Neuron (in vitro differentiated cells): ENCODE data around the gene CCDC184.

Source experiments
- H2AFZ ChIP-seq: one replicate; pipeline ENCODE4 v1.6.1; 2013; ENCODE audit warnings: low read depth, mild to moderate bottlenecking, inconsistent platforms, low read length, moderate library complexity
- H3K27me3 ChIP-seq: one replicate; pipeline ENCODE4 v1.6.1; 2013; ENCODE audit warnings: low read length; ENCODE audit not compliant: insufficient read depth
- H3K36me3 ChIP-seq: one replicate; pipeline ENCODE4 v1.6.1; 2013; ENCODE audit warnings: low read length; ENCODE audit not compliant: insufficient read depth
- H3K4me1 ChIP-seq: one replicate; pipeline ENCODE4 v1.6.1; 2013; ENCODE audit warnings: low read length; ENCODE audit not compliant: insufficient read depth
- H3K4me3 ChIP-seq: 2 replicates; pipeline ENCODE4 v1.5.1; 2013; ENCODE audit warnings: mild to moderate bottlenecking, low read length, moderate library complexity
- H3K9me3 ChIP-seq: one replicate; pipeline ENCODE4 v1.6.1; 2013; ENCODE audit warnings: low read length

CCDC184 gene

GRCh38 chr12:48163150-48163747 lies 20.2 kb upstream of the CCDC184 start:
- peaks cover 3% of the 10 kb centered on the region for H3K4me1 ChIP-seq
- H3K27me3 ChIP-seq: no peaks in the 10 kb centered on the region
- H3K9me3 ChIP-seq: no peaks in the 10 kb centered on the region
- H2AFZ ChIP-seq: no peak overlapping the region
- no peaks in the 10 kb centered on the region for H3K36me3 ChIP-seq
- H3K4me3 ChIP-seq: no peak overlapping the region

GRCh38 chr12:48164451-48164850 lies 19.0 kb upstream of the CCDC184 start:
- Histone ChIP-seq H3K9me3 (no peaks in the 10 kb centered on the region), H3K4me1 (peaks cover 3% of the 10 kb centered on the region), H3K4me3 (no peak overlapping the region), H3K36me3 (no peaks in the 10 kb centered on the region), H2AFZ (no peak overlapping the region), H3K27me3 (no peaks in the 10 kb centered on the region)

GRCh38 chr12:48165089-48165981 lies 18.1 kb upstream of the CCDC184 start:
- H3K4me3 ChIP-seq: no peak overlapping the region
- no peaks in the 10 kb centered on the region for H3K36me3 ChIP-seq
- H3K9me3 ChIP-seq: no peaks in the 10 kb centered on the region
- H3K27me3 ChIP-seq: no peaks in the 10 kb centered on the region
- no peak overlapping the region for H2AFZ ChIP-seq
- peaks cover 3% of the 10 kb centered on the region for H3K4me1 ChIP-seq

DNA sequence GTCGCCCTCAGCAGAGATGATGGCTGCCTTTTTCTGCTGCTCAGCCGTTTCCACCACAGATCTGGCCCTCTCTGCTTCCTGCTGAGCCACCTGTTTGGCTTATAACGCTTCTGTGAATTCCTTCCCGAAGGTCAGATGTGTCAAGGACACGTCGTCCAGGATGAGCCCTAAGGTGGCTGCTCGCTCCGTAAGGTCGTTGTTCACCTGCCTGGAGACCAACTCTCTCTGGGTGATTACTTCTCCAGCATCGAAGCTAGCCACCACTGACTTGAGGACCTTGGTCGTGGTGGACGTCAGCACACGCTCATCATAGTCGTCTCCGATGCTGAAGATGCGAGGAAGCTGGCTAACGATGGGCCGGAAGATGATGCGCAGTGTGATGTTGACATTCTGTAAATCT lies 14.4 kb upstream of the CCDC184 start:
- Histone ChIP-seq H3K9me3 (no peaks in the 10 kb centered on the region), H2AFZ (no peak overlapping the region), H3K36me3 (no peaks in the 10 kb centered on the region), H3K4me3 (no peak overlapping the region), H3K4me1 (peaks cover 3% of the 10 kb centered on the region), H3K27me3 (no peaks in the 10 kb centered on the region)

- no peaks in the 10 kb centered on the region for H3K27me3 ChIP-seq
- no peaks in the 10 kb centered on the region for H3K4me1 ChIP-seq
- H2AFZ ChIP-seq: no peak overlapping the region
- no peaks in the 10 kb centered on the region for H3K9me3 ChIP-seq
- no peaks in the 10 kb centered on the region for H3K36me3 ChIP-seq
- no peak overlapping the region for H3K4me3 ChIP-seq
Measured at GRCh38 chr12:48175613-48176416, 7.6 kb upstream of the CCDC184 start.

GRCh38 chr12:48176417-48176751 lies 7.1 kb upstream of the CCDC184 start:
- Histone ChIP-seq H3K9me3 (no peaks in the 10 kb centered on the region), H3K27me3 (no peaks in the 10 kb centered on the region), H2AFZ (no peak overlapping the region), H3K4me1 (no peaks in the 10 kb centered on the region), H3K4me3 (no peak overlapping the region), H3K36me3 (no peaks in the 10 kb centered on the region)

- Histone ChIP-seq H3K36me3 (no peaks in the 10 kb centered on the region), H3K27me3 (no peaks in the 10 kb centered on the region), H2AFZ (no peak overlapping the region), H3K4me1 (peaks cover 9% of the 10 kb centered on the region), H3K9me3 (no peaks in the 10 kb centered on the region), H3K4me3 (no peak overlapping the region)
Measured at GRCh38 chr12:48177982-48178381, 5.5 kb upstream of the CCDC184 start.

DNA sequence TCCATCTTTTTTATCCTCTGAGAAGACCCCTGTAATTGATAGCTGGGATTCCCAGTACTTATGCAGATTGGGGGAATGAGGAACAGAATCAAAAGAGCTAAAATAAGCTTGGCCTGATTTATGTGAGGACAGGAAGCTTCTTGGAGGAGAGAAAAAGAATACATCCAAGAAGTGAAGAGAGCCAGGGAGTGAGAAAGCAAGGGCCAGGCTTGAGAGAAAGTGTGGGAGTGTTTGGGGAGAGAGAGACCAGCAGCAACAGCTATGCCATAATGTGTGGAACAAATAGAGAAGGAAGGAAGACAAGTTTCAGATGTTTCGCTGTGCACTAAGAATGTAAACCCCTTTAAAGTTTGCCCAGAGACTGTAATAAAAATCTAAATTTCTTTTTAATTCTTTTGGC lies 4.0 kb upstream of the CCDC184 start:
- Histone ChIP-seq H2AFZ (no peak overlapping the region), H3K27me3 (no peaks in the 10 kb centered on the region), H3K4me3 (no peak overlapping the region), H3K9me3 (no peaks in the 10 kb centered on the region), H3K36me3 (no peaks in the 10 kb centered on the region), H3K4me1 (peaks cover 13% of the 10 kb centered on the region)

- Histone ChIP-seq H3K4me3 (no peak overlapping the region), H3K27me3 (no peaks in the 10 kb centered on the region), H3K36me3 (no peaks in the 10 kb centered on the region), H3K4me1 (peaks cover 22% of the 10 kb centered on the region), H3K9me3 (no peaks in the 10 kb centered on the region), H2AFZ (no peak overlapping the region)
Measured at GRCh38 chr12:48180424-48180823, 3.0 kb upstream of the CCDC184 start.

DNA sequence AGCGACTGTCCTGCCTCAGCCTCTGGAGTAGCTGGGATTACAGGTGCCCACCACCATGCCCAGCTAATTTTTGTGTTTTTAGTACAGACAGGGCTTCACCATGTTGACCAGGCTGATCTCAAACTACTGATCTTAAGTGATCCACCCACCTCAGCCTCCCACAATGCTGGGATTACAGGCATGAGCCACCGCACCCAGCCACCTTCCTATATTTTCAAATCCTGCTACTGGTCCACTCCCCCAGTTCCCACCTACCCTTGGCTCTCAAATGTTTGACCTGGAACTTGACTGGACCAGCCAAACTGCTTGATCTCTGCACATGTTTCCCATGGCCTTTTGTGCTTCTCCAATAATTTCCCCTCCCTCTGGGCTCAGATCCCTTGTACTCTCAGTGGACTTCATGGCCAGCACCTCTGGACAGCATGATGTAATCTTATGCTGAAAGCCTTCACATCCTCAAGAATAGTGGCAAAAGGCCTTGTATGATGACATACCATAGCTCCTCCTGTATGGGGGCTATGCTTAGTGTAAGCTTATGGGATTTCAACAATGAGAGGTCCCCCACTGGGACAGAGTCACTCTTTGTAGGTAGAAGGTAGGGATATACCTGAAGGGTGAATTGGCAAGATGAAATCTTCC lies 2.5 kb upstream of the CCDC184 start:
- Histone ChIP-seq H3K4me1 (peaks cover 28% of the 10 kb centered on the region), H3K36me3 (no peaks in the 10 kb centered on the region), H3K9me3 (no peaks in the 10 kb centered on the region), H3K27me3 (no peaks in the 10 kb centered on the region), H2AFZ (no peak overlapping the region), H3K4me3 (no peak overlapping the region)

- H3K36me3 ChIP-seq: no peaks in the 10 kb centered on the region
- H3K4me3 ChIP-seq: peak overlapping the region; percentile 70
- H3K4me1 ChIP-seq: peaks cover 32% of the 10 kb centered on the region
- no peaks in the 10 kb centered on the region for H3K27me3 ChIP-seq
- no peaks in the 10 kb centered on the region for H3K9me3 ChIP-seq
- H2AFZ ChIP-seq: peak overlapping the region; percentile 75
Measured at GRCh38 chr12:48182631-48183030, 813 bp upstream of the CCDC184 start.

GRCh38 chr12:48183876-48184548 lies 568 bp downstream of the CCDC184 start:
- H3K4me1 ChIP-seq: peaks cover 42% of the 10 kb centered on the region
- H3K9me3 ChIP-seq: no peaks in the 10 kb centered on the region

More at GRCh38 chr12:48183876-48184548, 568 bp downstream of the CCDC184 start:
- Histone ChIP-seq H2AFZ (peak overlapping the region; percentile 75), H3K36me3 (no peaks in the 10 kb centered on the region), H3K4me3 (peak overlapping the region; percentile 70), H3K27me3 (no peaks in the 10 kb centered on the region)
